ENCODE measurements around the gene ZGLP1. TPM values are rescaled to one million over a fixed set of nuclear protein-coding genes. Genes with fewer than 3 reads are reported as not detected.
"Not testable (repeated sequence)": the region's sequence is repeated elsewhere in the genome, so short reads cannot be mapped to it uniquely, and the experiment has no call there.

Gene ZGLP1
- total RNA-seq, 2 donors from 2014 or later = 2.5 to 7.3 TPM

- Mint-ChIP-seq H3K27ac (peak overlapping the region in 1 of 2 donors; percentile 26), H3K4me1 (ENCODE audit: low read depth in 2 of 2) (peaks cover 29 to 49% of the 10 kb centered on the region in 2 donors), H3K4me3 (peak overlapping the region; percentile 24), H3K9me3 (no peaks in the 10 kb centered on the region), H3K27me3 (peaks cover 3 to 4% of the 10 kb centered on the region in 2 donors), H3K36me3 (peaks cover 12% of the 10 kb centered on the region)
- no peak for ATAC-seq
- DNase-seq (ENCODE audit: low spot score) = no peak
Observed at GRCh38 chr19:10285393-10285792, 24.2 kb downstream of the ZGLP1 start.

DNA sequence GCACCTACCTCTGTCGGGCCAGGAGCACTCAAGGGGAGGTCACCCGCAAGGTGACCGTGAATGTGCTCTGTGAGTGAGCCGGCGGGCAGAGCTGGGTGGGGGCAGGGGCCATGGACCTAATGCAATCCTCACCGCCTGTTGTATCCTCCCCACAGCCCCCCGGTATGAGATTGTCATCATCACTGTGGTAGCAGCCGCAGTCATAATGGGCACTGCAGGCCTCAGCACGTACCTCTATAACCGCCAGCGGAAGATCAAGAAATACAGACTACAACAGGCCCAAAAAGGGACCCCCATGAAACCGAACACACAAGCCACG lies 24.7 kb downstream of the ZGLP1 start:
- Mint-ChIP-seq H3K9me3 (no peaks in the 10 kb centered on the region), H3K27me3 (no peaks in the 10 kb centered on the region), H3K27ac (peak overlapping the region in 1 of 2 donors; percentile 26), H3K4me3 (peak overlapping the region; percentile 24), H3K36me3 (peaks cover 14% of the 10 kb centered on the region), H3K4me1 (ENCODE audit: low read depth in 2 of 2) (peaks cover 27 to 47% of the 10 kb centered on the region in 2 donors)
- DNase-seq (ENCODE audit: low spot score) = no peak
- ATAC-seq = no peak

DNA sequence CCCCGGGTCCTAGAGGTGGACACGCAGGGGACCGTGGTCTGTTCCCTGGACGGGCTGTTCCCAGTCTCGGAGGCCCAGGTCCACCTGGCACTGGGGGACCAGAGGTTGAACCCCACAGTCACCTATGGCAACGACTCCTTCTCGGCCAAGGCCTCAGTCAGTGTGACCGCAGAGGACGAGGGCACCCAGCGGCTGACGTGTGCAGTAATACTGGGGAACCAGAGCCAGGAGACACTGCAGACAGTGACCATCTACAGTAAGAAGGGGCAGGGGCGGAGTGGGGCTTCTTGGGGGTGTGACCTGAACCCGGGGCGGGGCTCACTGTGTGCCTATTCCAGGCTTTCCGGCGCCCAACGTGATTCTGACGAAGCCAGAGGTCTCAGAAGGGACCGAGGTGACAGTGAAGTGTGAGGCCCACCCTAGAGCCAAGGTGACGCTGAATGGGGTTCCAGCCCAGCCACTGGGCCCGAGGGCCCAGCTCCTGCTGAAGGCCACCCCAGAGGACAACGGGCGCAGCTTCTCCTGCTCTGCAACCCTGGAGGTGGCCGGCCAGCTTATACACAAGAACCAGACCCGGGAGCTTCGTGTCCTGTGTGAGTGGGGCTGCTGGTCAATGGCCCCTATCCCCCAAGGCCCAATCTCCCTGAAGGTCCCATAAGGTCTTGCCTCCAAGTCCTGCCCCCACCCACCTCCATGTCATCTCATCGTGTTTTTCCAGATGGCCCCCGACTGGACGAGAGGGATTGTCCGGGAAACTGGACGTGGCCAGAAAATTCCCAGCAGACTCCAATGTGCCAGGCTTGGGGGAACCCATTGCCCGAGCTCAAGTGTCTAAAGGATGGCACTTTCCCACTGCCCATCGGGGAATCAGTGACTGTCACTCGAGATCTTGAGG lies 25.3 kb downstream of the ZGLP1 start:
- H3K4me3 Mint-ChIP-seq = no peak overlapping the region
- H3K36me3 Mint-ChIP-seq = peaks cover 18% of the 10 kb centered on the region

GRCh38 chr19:10283301-10284064 lies 26.1 kb downstream of the ZGLP1 start:
- H3K4me1 Mint-ChIP-seq (ENCODE audit: low read depth in 2 of 2) = peaks cover 34 to 53% of the 10 kb centered on the region in 2 donors
- ATAC-seq = no peak
- no peak for DNase-seq (ENCODE audit: low spot score)
- no peaks in the 10 kb centered on the region for H3K9me3 Mint-ChIP-seq
- no peak overlapping the region for H3K27ac Mint-ChIP-seq
- no peaks in the 10 kb centered on the region for H3K27me3 Mint-ChIP-seq
- no peak overlapping the region for H3K4me3 Mint-ChIP-seq
- peaks cover 23% of the 10 kb centered on the region for H3K36me3 Mint-ChIP-seq

More for the DNA sequence above, 25.3 kb downstream of the ZGLP1 start:
- Mint-ChIP-seq H3K9me3 (no peaks in the 10 kb centered on the region), H3K27me3 (no peaks in the 10 kb centered on the region), H3K27ac (no peak overlapping the region), H3K4me1 (ENCODE audit: low read depth in 2 of 2) (peaks cover 33 to 52% of the 10 kb centered on the region in 2 donors)
- DNase-seq (ENCODE audit: low spot score) = no peak
- no peak for ATAC-seq

DNA sequence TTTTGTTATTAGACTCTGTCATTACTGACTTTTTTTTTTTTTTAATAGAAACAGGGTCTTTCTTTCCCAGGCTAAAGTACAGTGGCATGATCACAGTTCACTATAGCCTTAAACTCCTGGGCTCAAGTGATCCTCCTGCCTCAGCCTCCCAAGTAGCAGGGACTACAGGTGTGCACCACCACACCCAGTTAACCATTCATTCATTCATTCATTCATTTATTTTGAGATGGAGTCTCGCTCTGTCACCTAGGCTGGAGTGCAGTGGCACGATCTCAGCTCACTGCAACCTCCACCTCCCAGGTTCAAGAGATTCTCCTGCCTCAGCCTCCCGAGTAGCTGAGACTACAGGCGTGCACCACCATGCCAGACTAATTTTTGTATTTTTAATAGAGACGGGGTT lies 27.6 kb downstream of the ZGLP1 start:
- ATAC-seq; H3K4me3 Mint-ChIP-seq; DNase-seq (ENCODE audit: low spot score); H3K27ac Mint-ChIP-seq; H3K9me3 Mint-ChIP-seq; H3K27me3 Mint-ChIP-seq: not testable (repeated sequence)
- Mint-ChIP-seq H3K36me3 (peaks cover 30% of the 10 kb centered on the region), H3K4me1 (ENCODE audit: low read depth in 2 of 2) (peaks cover 39 to 54% of the 10 kb centered on the region in 2 donors)

DNA sequence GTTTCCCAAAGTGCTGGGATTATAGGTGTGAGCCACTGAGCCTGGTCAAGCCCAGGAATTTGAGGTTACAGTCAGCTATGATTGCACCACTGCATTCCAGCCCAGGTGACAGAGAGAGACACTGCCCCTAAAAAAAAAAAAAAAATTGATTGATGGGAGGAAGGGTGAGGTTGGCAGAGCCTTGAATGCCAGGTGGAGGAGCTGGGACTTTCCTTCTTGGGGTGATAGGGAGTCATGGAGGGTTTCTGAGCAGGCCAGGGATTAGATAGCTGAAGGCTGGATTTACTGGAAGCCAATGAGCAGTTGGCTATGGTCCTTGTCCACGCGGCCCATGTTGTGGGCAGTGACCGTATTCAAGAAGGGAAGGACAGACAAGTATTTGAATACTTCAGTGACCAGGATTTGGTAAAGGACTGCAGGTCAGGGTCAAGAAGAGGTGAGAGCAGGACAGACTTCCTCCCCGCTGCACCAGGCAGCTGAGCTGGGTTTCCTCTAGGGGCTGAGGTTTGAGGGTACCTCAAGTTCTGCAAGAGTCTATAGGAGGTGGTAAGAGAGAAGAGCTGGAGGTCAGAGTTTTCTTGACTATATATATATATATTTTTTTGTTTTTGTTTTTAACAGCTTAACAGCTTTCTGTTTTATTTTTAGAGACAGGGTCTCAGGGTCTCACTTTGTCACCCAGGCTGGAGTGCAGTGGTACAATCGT lies 29.7 kb downstream of the ZGLP1 start:
- H3K4me3 Mint-ChIP-seq = peak overlapping the region; percentile 58
- H3K9me3 Mint-ChIP-seq = no peaks in the 10 kb centered on the region
- H3K27ac Mint-ChIP-seq = peak overlapping the region; percentile 77 to 82
- peaks cover 24 to 43% of the 10 kb centered on the region in 2 donors for H3K4me1 Mint-ChIP-seq (ENCODE audit: low read depth in 2 of 2)
- peaks cover 21% of the 10 kb centered on the region for H3K36me3 Mint-ChIP-seq
- ATAC-seq = peak in 1 of 2 donors; percentile 55
- no peaks in the 10 kb centered on the region for H3K27me3 Mint-ChIP-seq
- no peak for DNase-seq (ENCODE audit: low spot score)

DNA sequence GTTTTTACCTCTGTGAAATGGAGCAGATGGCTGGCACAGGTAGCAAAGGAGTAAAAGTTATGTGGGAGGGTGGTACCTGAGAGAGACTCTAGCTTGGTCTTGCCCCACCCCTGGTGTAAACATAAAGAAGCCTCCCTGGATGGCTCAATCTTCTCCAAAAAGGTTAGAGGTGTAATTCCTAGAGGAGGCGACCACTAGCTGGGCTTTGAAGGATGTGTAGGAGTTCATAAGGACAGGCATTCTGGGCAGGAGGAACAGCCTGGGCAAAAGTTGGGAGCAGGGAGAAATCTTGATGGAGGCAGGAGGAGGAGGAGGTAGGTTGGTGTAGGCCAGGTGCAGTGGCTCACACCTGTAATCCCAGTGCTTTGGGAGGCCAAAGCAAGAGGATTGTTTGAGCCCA lies 30.7 kb downstream of the ZGLP1 start:
- H3K27ac Mint-ChIP-seq = peak overlapping the region; percentile 77 to 82
- peaks cover 31 to 45% of the 10 kb centered on the region in 2 donors for H3K4me1 Mint-ChIP-seq (ENCODE audit: low read depth in 2 of 2)
- H3K9me3 Mint-ChIP-seq = no peaks in the 10 kb centered on the region
- peak overlapping the region; percentile 68 for H3K4me3 Mint-ChIP-seq
- peaks cover 28% of the 10 kb centered on the region for H3K36me3 Mint-ChIP-seq
- ATAC-seq = no peak
- no peaks in the 10 kb centered on the region for H3K27me3 Mint-ChIP-seq
- DNase-seq (ENCODE audit: low spot score) = no peak

GRCh38 chr19:10277795-10278589 lies 31.6 kb downstream of the ZGLP1 start:
- Mint-ChIP-seq H3K9me3 (no peaks in the 10 kb centered on the region), H3K27ac (peak overlapping the region; percentile 31 to 82), H3K4me1 (ENCODE audit: low read depth in 2 of 2) (peaks cover 33 to 40% of the 10 kb centered on the region in 2 donors), H3K4me3 (peak overlapping the region; percentile 58), H3K27me3 (no peaks in the 10 kb centered on the region), H3K36me3 (peaks cover 31% of the 10 kb centered on the region)
- DNase-seq (ENCODE audit: low spot score) = peak; percentile 58
- ATAC-seq = peak in 1 of 2 donors; percentile 57

DNA sequence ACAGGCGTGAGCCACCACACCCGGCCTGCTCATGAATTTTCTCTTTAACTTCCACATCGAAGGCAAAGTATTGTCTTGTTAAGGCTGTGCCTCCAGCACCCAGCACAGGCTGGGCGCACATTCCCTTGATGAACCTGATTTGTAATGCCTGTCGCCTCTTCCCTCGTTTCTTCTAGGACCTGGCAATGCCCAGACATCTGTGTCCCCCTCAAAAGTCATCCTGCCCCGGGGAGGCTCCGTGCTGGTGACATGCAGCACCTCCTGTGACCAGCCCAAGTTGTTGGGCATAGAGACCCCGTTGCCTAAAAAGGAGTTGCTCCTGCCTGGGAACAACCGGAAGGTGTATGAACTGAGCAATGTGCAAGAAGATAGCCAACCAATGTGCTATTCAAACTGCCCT lies 35.0 kb downstream of the ZGLP1 start:
- Mint-ChIP-seq H3K4me1 (ENCODE audit: low read depth in 2 of 2) (peaks cover 40 to 49% of the 10 kb centered on the region in 2 donors), H3K9me3 (no peaks in the 10 kb centered on the region), H3K27me3 (no peaks in the 10 kb centered on the region), H3K4me3 (peak overlapping the region; percentile 71), H3K27ac (peak overlapping the region; percentile 33 to 96), H3K36me3 (peaks cover 25% of the 10 kb centered on the region)
- DNase-seq (ENCODE audit: low spot score) (no peak), ATAC-seq (no peak)

- peak; percentile 24 to 44 for ATAC-seq
- peaks cover 24 to 26% of the 10 kb centered on the region in 2 donors for H3K4me1 Mint-ChIP-seq (ENCODE audit: low read depth in 2 of 2)
- H3K27me3 Mint-ChIP-seq = no peaks in the 10 kb centered on the region
- peak overlapping the region; percentile 96 to 98 for H3K27ac Mint-ChIP-seq
- H3K9me3 Mint-ChIP-seq = no peaks in the 10 kb centered on the region
- DNase-seq (ENCODE audit: low spot score) = peak; percentile 85
- peak overlapping the region; percentile 71 for H3K4me3 Mint-ChIP-seq
- H3K36me3 Mint-ChIP-seq = peaks cover 13% of the 10 kb centered on the region
Observed at GRCh38 chr19:10271543-10272086, 38.0 kb downstream of the ZGLP1 start.

DNA sequence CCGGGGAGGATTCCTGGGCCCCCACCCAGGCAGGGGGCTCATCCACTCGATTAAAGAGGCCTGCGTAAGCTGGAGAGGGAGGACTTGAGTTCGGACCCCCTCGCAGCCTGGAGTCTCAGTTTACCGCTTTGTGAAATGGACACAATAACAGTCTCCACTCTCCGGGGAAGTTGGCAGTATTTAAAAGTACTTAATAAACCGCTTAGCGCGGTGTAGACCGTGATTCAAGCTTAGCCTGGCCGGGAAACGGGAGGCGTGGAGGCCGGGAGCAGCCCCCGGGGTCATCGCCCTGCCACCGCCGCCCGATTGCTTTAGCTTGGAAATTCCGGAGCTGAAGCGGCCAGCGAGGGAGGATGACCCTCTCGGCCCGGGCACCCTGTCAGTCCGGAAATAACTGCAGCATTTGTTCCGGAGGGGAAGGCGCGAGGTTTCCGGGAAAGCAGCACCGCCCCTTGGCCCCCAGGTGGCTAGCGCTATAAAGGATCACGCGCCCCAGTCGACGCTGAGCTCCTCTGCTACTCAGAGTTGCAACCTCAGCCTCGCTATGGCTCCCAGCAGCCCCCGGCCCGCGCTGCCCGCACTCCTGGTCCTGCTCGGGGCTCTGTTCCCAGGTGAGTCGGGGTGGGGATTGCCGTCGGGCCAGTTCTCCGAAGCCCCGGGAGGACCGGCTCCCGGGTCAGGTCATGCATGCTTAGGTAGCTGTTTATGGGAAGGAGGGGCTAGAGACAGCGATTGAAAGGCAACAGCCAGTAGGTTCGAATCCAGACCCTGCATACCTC lies 38.8 kb downstream of the ZGLP1 start, which contains the start of gene ICAM1:
TSS of gene ICAM1 (plus strand) at position 505 of the 779 bp plus-strand sequence. CDS start at position 545, 40 bp downstream.
- peaks cover 24 to 29% of the 10 kb centered on the region in 2 donors for H3K4me1 Mint-ChIP-seq (ENCODE audit: low read depth in 2 of 2)
- H3K4me3 Mint-ChIP-seq = peak within 1 kb of the TSS; percentile 71
- DNase-seq (ENCODE audit: low spot score) = peak; percentile 98
- H3K9me3 Mint-ChIP-seq = no peaks in the 10 kb centered on the region
- H3K27me3 Mint-ChIP-seq = no peaks in the 10 kb centered on the region
- peak; percentile 77 to 85 for ATAC-seq
- H3K36me3 Mint-ChIP-seq = peaks cover 13% of the 10 kb centered on the region
- peak within 1 kb of the TSS; percentile 96 to 98 for H3K27ac Mint-ChIP-seq

DNA sequence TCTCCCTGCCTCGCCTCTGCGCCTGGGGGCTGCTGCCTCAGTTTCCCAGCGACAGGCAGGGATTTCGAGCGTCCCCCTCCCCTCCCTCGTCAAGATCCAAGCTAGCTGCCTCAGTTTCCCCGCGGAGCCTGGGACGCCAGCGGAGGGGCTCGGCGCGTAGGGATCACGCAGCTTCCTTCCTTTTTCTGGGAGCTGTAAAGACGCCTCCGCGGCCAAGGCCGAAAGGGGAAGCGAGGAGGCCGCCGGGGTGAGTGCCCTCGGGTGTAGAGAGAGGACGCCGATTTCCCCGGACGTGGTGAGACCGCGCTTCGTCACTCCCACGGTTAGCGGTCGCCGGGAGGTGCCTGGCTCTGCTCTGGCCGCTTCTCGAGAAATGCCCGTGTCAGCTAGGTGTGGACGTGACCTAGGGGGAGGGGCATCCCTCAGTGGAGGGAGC lies 39.4 kb downstream of the ZGLP1 start:
- Mint-ChIP-seq H3K4me3 (peak overlapping the region; percentile 71), H3K4me1 (ENCODE audit: low read depth in 2 of 2) (peaks cover 24 to 27% of the 10 kb centered on the region in 2 donors), H3K27ac (peak overlapping the region; percentile 96 to 98), H3K27me3 (no peaks in the 10 kb centered on the region), H3K36me3 (peaks cover 13% of the 10 kb centered on the region), H3K9me3 (no peaks in the 10 kb centered on the region)
- DNase-seq (ENCODE audit: low spot score) (peak; percentile 98), ATAC-seq (peak; percentile 86 to 88)

Measured in natural killer cell treated with Interleukin-12 subunit alpha and Interleukin-12 subunit beta and Interleukin-15 and Interleukin-18, amount 100 ng/mL, for 72 hours (primary cell).